ENCODE data around the gene RBM19.

The RBM19 gene

GRCh38 chr12:113798552-113798951, 167.6 kb downstream of the RBM19 start:
- DNase-seq: no peak

- DNase-seq: no peak
Observed at GRCh38 chr12:113797535-113797868, 168.6 kb downstream of the RBM19 start.

GRCh38 chr12:113796852-113797534, 169.1 kb downstream of the RBM19 start:
- DNase-seq: no peak

- no peak for DNase-seq
Observed at GRCh38 chr12:113796066-113796827, 169.9 kb downstream of the RBM19 start.

GRCh38 chr12:113795445-113795844, 170.7 kb downstream of the RBM19 start:
- no peak for DNase-seq

GRCh38 chr12:113794774-113795173, 171.4 kb downstream of the RBM19 start:
- DNase-seq: no peak

- DNase-seq: no peak
Observed at GRCh38 chr12:113793250-113793649, 172.9 kb downstream of the RBM19 start.

GRCh38 chr12:113792450-113792849, 173.7 kb downstream of the RBM19 start:
- no peak for DNase-seq

- no peak for DNase-seq
Observed at GRCh38 chr12:113788020-113788856, 177.9 kb downstream of the RBM19 start.

- no peak for DNase-seq
Observed at GRCh38 chr12:113786107-113786506, 180.0 kb downstream of the RBM19 start.

- no peak for DNase-seq
Observed at GRCh38 chr12:113783811-113784210, 182.3 kb downstream of the RBM19 start.

GRCh38 chr12:113782873-113783272, 183.3 kb downstream of the RBM19 start:
- DNase-seq: no peak

GRCh38 chr12:113781415-113782198, 184.5 kb downstream of the RBM19 start:
- no peak for DNase-seq

GRCh38 chr12:113779774-113780173, 186.4 kb downstream of the RBM19 start:
- DNase-seq: no peak

- no peak for DNase-seq
Observed at GRCh38 chr12:113778432-113779132, 187.5 kb downstream of the RBM19 start.

GRCh38 chr12:113777751-113778150, 188.4 kb downstream of the RBM19 start:
- DNase-seq: no peak

- DNase-seq: no peak
Observed at GRCh38 chr12:113776536-113776935, 189.6 kb downstream of the RBM19 start.

GRCh38 chr12:113774526-113774925, 191.6 kb downstream of the RBM19 start:
- DNase-seq: no peak

- DNase-seq: no peak
Observed at GRCh38 chr12:113772505-113773030, 193.6 kb downstream of the RBM19 start.

- no peak for DNase-seq
Observed at GRCh38 chr12:113770389-113770865, 195.7 kb downstream of the RBM19 start.

GRCh38 chr12:113769305-113769704, 196.8 kb downstream of the RBM19 start:
- no peak for DNase-seq

GRCh38 chr12:113768850-113769249, 197.3 kb downstream of the RBM19 start:
- no peak for DNase-seq
